Amniotic stem cell (primary cell): ENCODE results near the gene GPR55.

ENCODE experiments used
- DNase-seq: peaks from one replicate; lab custom pipeline; 2025; lab: John Stamatoyannopoulos, UW

GPR55 gene

GRCh38 chr2:230934231-230935129 is 9.4 kb upstream of the GPR55 start:
- DNase-seq, result no peak

GRCh38 chr2:230933521-230934180 is 8.6 kb upstream of the GPR55 start:
- no peak for DNase-seq

- DNase-seq, result no peak
Measured at GRCh38 chr2:230932556-230933511, 7.8 kb upstream of the GPR55 start.

GRCh38 chr2:230931556-230932231 is 6.7 kb upstream of the GPR55 start:
- DNase-seq, result no peak

GRCh38 chr2:230930928-230931555 is 6.0 kb upstream of the GPR55 start:
- no peak for DNase-seq

- DNase-seq, result no peak
Measured at GRCh38 chr2:230930149-230930780, 5.2 kb upstream of the GPR55 start.

GRCh38 chr2:230929381-230930148 is 4.5 kb upstream of the GPR55 start:
- DNase-seq, result no peak

GRCh38 chr2:230928701-230929380 is 3.8 kb upstream of the GPR55 start:
- no peak for DNase-seq

GRCh38 chr2:230927711-230928341 is 2.8 kb upstream of the GPR55 start:
- DNase-seq, result no peak

- no peak for DNase-seq
Measured at GRCh38 chr2:230925879-230926765, 1.1 kb upstream of the GPR55 start.

- no peak for DNase-seq
Measured at GRCh38 chr2:230925443-230925878, 419 bp upstream of the GPR55 start.

- DNase-seq, result no peak
Measured at GRCh38 chr2:230924092-230924469, 961 bp downstream of the GPR55 start.

- no peak for DNase-seq
Measured at GRCh38 chr2:230922951-230923717, 1.9 kb downstream of the GPR55 start.

- no peak for DNase-seq
Measured at GRCh38 chr2:230921806-230922595, 3.0 kb downstream of the GPR55 start.

- DNase-seq, result no peak
Measured at GRCh38 chr2:230920167-230920566, 4.9 kb downstream of the GPR55 start.

- no peak for DNase-seq
Measured at GRCh38 chr2:230919681-230920080, 5.4 kb downstream of the GPR55 start.
